Testis (tissue), 3 donors: ENCODE results near the gene CNPY1. TPM values are rescaled to one million over a fixed set of nuclear protein-coding genes. Genes with fewer than 3 reads are reported as not detected.
"Not testable (repeated sequence)": the region's sequence is repeated elsewhere in the genome, so short reads cannot be mapped to it uniquely, and the experiment has no call there.

Source experiments
- DNase-seq: peaks from one replicate; pipeline ENCODE4 v3.0.0-alpha.2; 2019
- H3K27ac ChIP-seq, 2 donors: fragments of 200-600 bp; sonication (generic); one replicate each; pipeline ENCODE4 v1.5.1; 2019
- H3K27me3 ChIP-seq: fragments of 200-600 bp; sonication (generic); one replicate; pipeline ENCODE4 v1.5.1; 2019
- H3K36me3 ChIP-seq: fragments of 200-600 bp; sonication (generic); one replicate; pipeline ENCODE4 v1.5.1; 2017; ENCODE audit warnings: low read depth; ENCODE audit errors: missing control alignments
- H3K4me1 ChIP-seq: fragments of 200-600 bp; sonication (generic); one replicate; pipeline ENCODE4 v1.5.1; 2019
- H3K4me3 ChIP-seq, 2 donors: fragments of 200-600 bp; sonication (generic); one replicate each; pipeline ENCODE4 v1.5.1; 2017 to 2019
- H3K9me3 ChIP-seq: fragments of 200-600 bp; sonication (generic); one replicate; pipeline ENCODE4 v1.5.1; 2017
- POLR2A ChIP-seq: fragments of 450-650 bp; IDR thresholded peaks from one replicate; pipeline ENCODE4 v1.6.1; 2017; ENCODE audit warnings: antibody characterized with exemption, mild to moderate bottlenecking, moderate library complexity
- WGBS, 2 donors: methylation state at CpG; one replicate each; pipeline ENCODE4 v1.1.5; 2018; 5-methylcytosine and 5-hydroxymethylcytosine counted together
- intact Hi-C: fragments of 100-400 bp; cut with DNase I; formaldehyde crosslinking; loops from one replicate; pipeline ENCODE4 v1.15.1; 2023; ENCODE audit warnings: low total_unique reads
- polyA plus RNA-seq: library from polyadenylated mRNA; stranded (reverse); fragments of 350-450 nt; fragmentation: Illumina TruSeq; extraction: RNeasy Lipid Tissue Mini Kit (QIAGEN cat#74804); gene quantifications from one replicate; pipeline ENCODE4 v1.2.3, GENCODE V29; 2014; ENCODE audit warnings: low read depth, low replicate concordance; ENCODE audit not compliant: insufficient read depth
- total RNA-seq, 2 donors: library from RNA; depleted of rRNA; stranded (reverse); fragments of >200 nt; gene quantifications; one replicate each; pipeline ENCODE4 v1.2.3, GENCODE V29; 2016
- TF ChIP-seq, protein P1 (sequence below), 3 experiments: fragments of 450-650 bp in 2 of 3; fragments of 200-600 bp in 1 of 3; sonication (generic) in 1 of 3; IDR thresholded peaks; one replicate each; pipeline ENCODE4 v1.5.1; 2016 to 2019; ENCODE audit warnings: antibody characterized with exemption in 3 of 3, mild to moderate bottlenecking in 2 of 3, moderate library complexity in 1 of 3

CNPY1 gene
- total and polyA plus RNA-seq, 3 donors from 2014 or later = 0.25 to 0.47 (median 0.31) TPM

DNA sequence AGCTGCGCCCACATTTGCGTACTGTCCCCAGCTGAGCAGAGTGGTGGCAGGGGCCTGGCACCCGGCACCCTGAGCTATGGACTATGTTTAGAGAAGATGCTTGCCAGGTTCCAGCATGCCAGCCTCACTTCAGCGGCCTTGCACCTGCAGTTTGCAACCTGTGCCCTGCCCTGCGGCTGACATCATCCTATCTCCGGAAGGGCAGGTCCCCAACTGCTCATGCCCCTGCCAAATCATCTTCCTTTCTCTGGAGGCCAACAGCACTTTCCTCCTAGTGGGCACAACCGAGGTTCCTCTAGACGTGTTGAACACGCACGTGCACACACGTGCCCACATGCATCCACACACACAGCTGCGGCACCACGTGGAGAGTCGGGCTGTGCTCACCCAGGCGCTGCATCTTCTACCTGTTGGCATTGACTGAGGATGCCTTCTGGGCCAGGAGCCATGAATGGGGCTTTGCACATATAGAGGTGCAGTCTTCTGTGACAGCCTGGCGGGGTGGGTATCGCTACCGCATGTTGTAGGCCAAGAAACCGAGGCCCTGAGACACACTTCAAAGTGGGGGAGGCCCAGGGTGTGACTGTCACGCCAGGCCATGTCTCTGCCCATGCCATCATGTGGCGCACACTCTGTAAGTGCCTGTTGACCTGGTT, 24.5 kb downstream of the CNPY1 start:
- intact Hi-C loops = no loop called here
- Histone ChIP-seq H3K36me3 (no peaks in the 10 kb centered on the region), H3K4me1 (no peaks in the 10 kb centered on the region), H3K9me3 (no peaks in the 10 kb centered on the region), H3K27me3 (no peaks in the 10 kb centered on the region), H3K27ac (no peak overlapping the region), H3K4me3 (no peak overlapping the region)
- no peak for TF ChIP-seq POLR2A
- TF ChIP-seq, protein P1, sequence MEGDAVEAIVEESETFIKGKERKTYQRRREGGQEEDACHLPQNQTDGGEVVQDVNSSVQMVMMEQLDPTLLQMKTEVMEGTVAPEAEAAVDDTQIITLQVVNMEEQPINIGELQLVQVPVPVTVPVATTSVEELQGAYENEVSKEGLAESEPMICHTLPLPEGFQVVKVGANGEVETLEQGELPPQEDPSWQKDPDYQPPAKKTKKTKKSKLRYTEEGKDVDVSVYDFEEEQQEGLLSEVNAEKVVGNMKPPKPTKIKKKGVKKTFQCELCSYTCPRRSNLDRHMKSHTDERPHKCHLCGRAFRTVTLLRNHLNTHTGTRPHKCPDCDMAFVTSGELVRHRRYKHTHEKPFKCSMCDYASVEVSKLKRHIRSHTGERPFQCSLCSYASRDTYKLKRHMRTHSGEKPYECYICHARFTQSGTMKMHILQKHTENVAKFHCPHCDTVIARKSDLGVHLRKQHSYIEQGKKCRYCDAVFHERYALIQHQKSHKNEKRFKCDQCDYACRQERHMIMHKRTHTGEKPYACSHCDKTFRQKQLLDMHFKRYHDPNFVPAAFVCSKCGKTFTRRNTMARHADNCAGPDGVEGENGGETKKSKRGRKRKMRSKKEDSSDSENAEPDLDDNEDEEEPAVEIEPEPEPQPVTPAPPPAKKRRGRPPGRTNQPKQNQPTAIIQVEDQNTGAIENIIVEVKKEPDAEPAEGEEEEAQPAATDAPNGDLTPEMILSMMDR (IDR thresholded peaks at IDR 0.05) = no peak
- DNase-seq = no peak
- 94 to 95% methylated on average over 10 to 21 of the region's 21 CpGs for WGBS, 2 donors

DNA sequence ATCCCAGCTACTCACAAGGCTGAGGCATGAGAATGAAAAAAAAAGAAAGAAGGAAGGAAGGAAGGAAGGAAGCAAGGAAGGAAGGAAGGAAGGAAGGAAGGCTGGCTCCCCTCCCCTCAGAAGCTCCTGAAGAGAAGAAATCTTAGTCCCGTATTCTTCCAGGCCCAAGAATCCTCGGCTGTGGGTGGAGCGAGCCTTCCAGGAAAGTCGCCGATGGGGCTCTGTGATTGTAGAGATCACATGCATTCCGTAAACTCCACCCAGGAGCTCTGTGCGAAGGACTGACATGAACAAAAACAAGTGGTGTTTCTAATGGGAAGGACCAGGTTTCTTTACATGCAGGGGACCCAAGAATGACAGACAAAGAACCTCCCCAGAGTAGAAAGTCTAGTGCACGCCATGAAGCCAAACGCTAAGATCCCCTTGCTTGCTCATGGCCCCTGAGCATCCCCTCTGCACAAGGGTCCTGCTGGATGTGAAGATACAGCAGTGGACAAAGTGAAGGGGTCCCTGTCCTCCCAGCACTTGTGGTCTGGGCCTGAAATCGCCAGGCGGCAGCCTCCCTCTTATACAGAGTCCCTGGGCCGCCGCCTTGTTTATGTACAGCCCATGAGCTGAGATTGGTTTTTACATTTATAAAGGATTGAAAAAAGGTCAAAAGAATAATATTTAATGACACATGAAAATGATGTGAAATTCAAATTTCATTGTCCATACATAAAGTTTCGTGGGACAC, 25.2 kb downstream of the CNPY1 start:
- H3K4me3 ChIP-seq = no peak overlapping the region

DNA sequence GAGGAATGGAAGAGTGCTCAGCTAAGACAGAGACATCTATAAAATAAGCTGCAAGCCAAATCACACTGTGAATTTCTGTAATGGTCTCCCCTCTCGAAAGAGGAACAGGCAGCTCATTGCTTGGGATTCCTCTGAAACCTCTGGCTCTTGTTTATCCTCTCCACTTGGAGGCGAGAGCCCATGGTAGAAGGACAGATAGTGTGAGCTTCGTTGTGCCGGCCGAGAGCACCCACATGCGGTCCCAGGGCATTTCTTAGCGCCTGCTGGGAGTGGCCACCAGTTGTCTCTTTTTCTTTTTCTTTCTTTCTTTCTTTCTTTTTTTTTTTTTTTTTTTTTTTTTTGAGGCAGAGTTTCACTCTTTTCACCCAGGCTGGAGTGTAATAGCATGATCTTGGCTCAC, 26.2 kb downstream of the CNPY1 start:
- no peaks in the 10 kb centered on the region for H3K9me3 ChIP-seq
- H3K27me3 ChIP-seq = no peaks in the 10 kb centered on the region
- 76 to 79% methylated on average over 7 of the region's 7 CpGs for WGBS, 2 donors
- intact Hi-C loops = no loop called here
- no peak for TF ChIP-seq POLR2A
- TF ChIP-seq, protein P1 (IDR thresholded peaks at IDR 0.05) = no peak
- H3K27ac ChIP-seq = no peak overlapping the region
- no peak for DNase-seq
- no peak overlapping the region for H3K4me3 ChIP-seq
- no peaks in the 10 kb centered on the region for H3K36me3 ChIP-seq
- H3K4me1 ChIP-seq = no peaks in the 10 kb centered on the region

More for the DNA sequence above, 25.2 kb downstream of the CNPY1 start:
- DNase-seq = no peak
- Histone ChIP-seq H3K27me3 (no peaks in the 10 kb centered on the region), H3K36me3 (no peaks in the 10 kb centered on the region), H3K9me3 (no peaks in the 10 kb centered on the region), H3K27ac (no peak overlapping the region), H3K4me1 (no peaks in the 10 kb centered on the region)
- TF ChIP-seq POLR2A = no peak
- TF ChIP-seq, protein P1 (IDR thresholded peaks at IDR 0.05) = no peak
- intact Hi-C loops = no loop called here
- WGBS, 2 donors = 83 to 85% methylated on average over 14 of the region's 14 CpGs

DNA sequence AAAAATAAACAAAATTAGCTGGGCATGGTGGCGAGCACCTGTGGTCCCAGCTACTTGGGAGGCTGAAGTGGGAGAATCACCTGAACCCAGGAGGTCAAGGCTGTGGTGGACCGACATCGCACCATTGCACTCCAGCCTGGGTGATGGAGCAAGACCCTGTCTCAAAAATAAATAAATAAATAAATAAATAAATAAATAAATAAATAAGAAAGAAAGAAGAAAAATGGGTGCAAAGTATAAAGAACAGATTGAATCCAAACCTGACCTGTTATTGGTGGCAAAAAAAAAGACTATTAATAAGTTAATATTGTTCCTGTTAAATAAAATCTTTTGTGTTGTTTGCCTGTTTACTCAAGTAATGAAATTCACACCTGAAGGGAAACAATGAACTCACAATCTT, 27.0 kb downstream of the CNPY1 start:
- not testable (repeated sequence) for H3K9me3 ChIP-seq, DNase-seq
- 89 to 95% methylated on average over 3 of the region's 3 CpGs for WGBS, 2 donors

DNA sequence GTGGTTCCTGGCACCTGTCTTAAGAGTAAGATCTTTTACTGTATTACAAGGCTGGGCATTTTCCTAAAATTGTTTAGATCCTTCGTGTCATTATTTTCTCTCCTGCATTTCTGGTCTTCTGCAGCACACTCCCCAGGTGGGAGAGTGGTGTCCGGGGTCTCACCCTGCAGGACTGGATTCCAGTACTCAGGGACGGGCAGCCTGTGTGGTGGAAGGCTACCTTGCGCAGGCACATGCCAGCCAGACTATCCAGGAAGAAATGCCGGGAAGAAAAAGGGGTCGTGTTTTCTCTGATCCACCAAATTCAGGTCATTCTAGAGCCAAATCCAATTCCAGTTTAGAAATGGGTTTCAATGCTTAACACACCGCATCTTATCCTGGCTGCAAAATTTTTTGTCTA, 27.7 kb downstream of the CNPY1 start:
- no peaks in the 10 kb centered on the region for H3K4me1 ChIP-seq
- H3K4me3 ChIP-seq = no peak overlapping the region
- no peaks in the 10 kb centered on the region for H3K9me3 ChIP-seq
- H3K36me3 ChIP-seq = no peaks in the 10 kb centered on the region
- no peak for DNase-seq
- TF ChIP-seq, protein P1 (IDR thresholded peaks at IDR 0.05) = no peak
- TF ChIP-seq POLR2A = no peak
- H3K27me3 ChIP-seq = no peaks in the 10 kb centered on the region
- H3K27ac ChIP-seq = no peak overlapping the region
- WGBS, 2 donors = 87 to 98% methylated on average over 7 of the region's 7 CpGs
- intact Hi-C loops = no loop called here

More for the DNA sequence above, 27.0 kb downstream of the CNPY1 start:
- H3K4me3 ChIP-seq, H3K4me1 ChIP-seq, H3K27ac ChIP-seq, H3K36me3 ChIP-seq, intact Hi-C loops, H3K27me3 ChIP-seq: not testable (repeated sequence)
